Psoas muscle (tissue), 8 donors: ENCODE results near the gene NEK7. TPM values are rescaled to one million over a fixed set of nuclear protein-coding genes. Genes with fewer than 3 reads are reported as not detected.

Experiments
- ATAC-seq, 4 donors: fragments of 200-7000 bp; cut with Tn5 transposase; one replicate each; pipeline ENCODE4 v1.9.1; 2020; ENCODE audit warnings: moderate library complexity in 3 of 4, mild to moderate bottlenecking in 2 of 4
- DNase-seq, 2 donors: peaks; one replicate each; pipeline ENCODE4 v3.0.0-alpha.2; 2020
- H3K27ac ChIP-seq: fragments of 200-600 bp; one replicate; pipeline ENCODE4 v1.8.0; 2022
- H3K27me3 ChIP-seq, 3 donors: fragments of 200-600 bp in 1 of 3; one replicate each; pipeline versions ENCODE4 v1.6.1 to v1.8.0; 2013 to 2022; ENCODE audit warnings: low read length in 2 of 3, mild to moderate bottlenecking in 2 of 3, moderate library complexity in 1 of 3; ENCODE audit not compliant: insufficient read depth in 3 of 3
- H3K36me3 ChIP-seq, 2 donors: fragments of 200-600 bp in 1 of 2; one replicate each; pipeline versions ENCODE4 v1.6.1 to v1.8.0; 2013 to 2022; ENCODE audit warnings: low read depth in 1 of 2, mild to moderate bottlenecking in 1 of 2, moderate library complexity in 1 of 2; ENCODE audit not compliant: insufficient read depth in 1 of 2
- H3K4me1 ChIP-seq: fragments of 200-600 bp; one replicate; pipeline ENCODE4 v1.8.0; 2022
- H3K4me3 ChIP-seq: fragments of 200-600 bp; one replicate; pipeline ENCODE4 v1.8.0; 2022; ENCODE audit warnings: mild to moderate bottlenecking
- H3K9me3 ChIP-seq: fragments of 200-600 bp; one replicate; pipeline ENCODE4 v1.8.0; 2022
- CTCF ChIP-seq: fragments of 200-600 bp; IDR thresholded peaks from one replicate; pipeline ENCODE4 v1.8.0; 2022; ENCODE audit warnings: antibody characterized with exemption
- WGBS, 3 donors: extraction: QIAGEN DNeasy Blood & Tissue Kit; methylation state at CpG; one replicate each; pipeline versions ENCODE4 v1.1.6 to v1.1.7; 2013; 5-methylcytosine and 5-hydroxymethylcytosine counted together
- intact Hi-C, 2 donors: fragments of 100-400 bp; cut with DNase I; formaldehyde crosslinking; loops; one replicate each; pipeline versions ENCODE4 v1.11.0 to v1.14.2; 2022
- polyA plus RNA-seq, 3 donors: library from polyadenylated mRNA; stranded (reverse); fragments of 200-250 nt; gene quantifications; one replicate each; pipeline ENCODE4 v1.2.3, GENCODE V29; 2013
- total RNA-seq, 4 donors: library from RNA; stranded (reverse); fragmentation: NEBNext Ultra II Directional in 2 of 4; extraction: Animal tissue kit (Norgen Biotek cat#: 25700) in 2 of 4; gene quantifications; one replicate each; pipeline versions ENCODE4 v1.2.1 to v1.2.4, GENCODE V29; 2021 to 2023
- donor health status: healthy with polysubstance abuse.
- donor health status: DM: no; HTN: no; CAD: no; lungs with moderate emphysema.
- donor health status: Bipolar disorder and iron deficiency.
- donor health status: healthy.
- donor health status: DM: yes; HTN: yes; CAD: no.
- donor health status: DM: no; HTN: no; CAD: no.
- donor health status: DM: no; HTN: no; CAD: no.
- donor health status: DM: yes; HTN: yes; CAD: no.

NEK7 gene
- total and polyA plus RNA-seq, 7 donors, result 10.1 to 88.2 (median 61.3) TPM

- Histone ChIP-seq H3K27ac (no peak overlapping the region), H3K9me3 (no peaks in the 10 kb centered on the region), H3K36me3 (no peaks in the 10 kb centered on the region), H3K27me3 (no peaks in the 10 kb centered on the region), H3K4me3 (no peak overlapping the region), H3K4me1 (no peaks in the 10 kb centered on the region)
- no peak for ATAC-seq
- intact Hi-C loops, result no loop called here
- 84 to 92% (median 86%) methylated on average over 1 of the region's 1 CpG for WGBS, 3 donors
- no peak for DNase-seq
- TF ChIP-seq CTCF, result no peak
These were observed 21.4 kb upstream of the NEK7 start for GRCh38 chr1:198135366-198135765.

GRCh38 chr1:198141668-198142351 is 15.0 kb upstream of the NEK7 start:
- Histone ChIP-seq H3K4me1 (no peaks in the 10 kb centered on the region), H3K9me3 (no peaks in the 10 kb centered on the region), H3K4me3 (no peak overlapping the region), H3K36me3 (no peaks in the 10 kb centered on the region), H3K27me3 (no peaks in the 10 kb centered on the region), H3K27ac (no peak overlapping the region)
- no peak for TF ChIP-seq CTCF
- intact Hi-C loops, result no loop called here
- DNase-seq, result no peak
- WGBS, 3 donors, result 89 to 97% (median 97%) methylated on average over 2 of the region's 2 CpGs
- ATAC-seq, result no peak

- intact Hi-C loops, result no loop called here
- no peaks in the 10 kb centered on the region for H3K4me1 ChIP-seq
- H3K4me3 ChIP-seq, result no peak overlapping the region
- no peaks in the 10 kb centered on the region for H3K27me3 ChIP-seq
- no peak for TF ChIP-seq CTCF
- no peaks in the 10 kb centered on the region for H3K36me3 ChIP-seq
- DNase-seq (no peak), ATAC-seq (no peak)
- no peak overlapping the region for H3K27ac ChIP-seq
- 66 to 79% (median 74%) methylated on average over 3 of the region's 3 CpGs for WGBS, 3 donors
- H3K9me3 ChIP-seq, result no peaks in the 10 kb centered on the region
These were observed 13.0 kb upstream of the NEK7 start for GRCh38 chr1:198143797-198144196.

GRCh38 chr1:198147216-198147615 is 9.6 kb upstream of the NEK7 start:
- no peak for TF ChIP-seq CTCF
- DNase-seq, result no peak
- WGBS, 3 donors, result 96 to 99% (median 97%) methylated on average over 2 of the region's 2 CpGs
- Histone ChIP-seq H3K36me3 (no peaks in the 10 kb centered on the region), H3K4me1 (peaks cover 10% of the 10 kb centered on the region), H3K4me3 (no peak overlapping the region), H3K27ac (no peak overlapping the region), H3K9me3 (no peaks in the 10 kb centered on the region), H3K27me3 (no peaks in the 10 kb centered on the region)
- intact Hi-C loops, result no loop called here
- ATAC-seq, result no peak

GRCh38 chr1:198150369-198150768 is 6.4 kb upstream of the NEK7 start:
- DNase-seq (no peak), ATAC-seq (no peak)
- no peak overlapping the region for H3K27ac ChIP-seq
- H3K9me3 ChIP-seq, result no peaks in the 10 kb centered on the region
- intact Hi-C loops, result loop anchor here in 1 of 2 donors (10.0 kb wide), 2 partner anchors 66 to 246 kb away; partner anchors contain the start of gene C1orf53
- no peaks in the 10 kb centered on the region for H3K27me3 ChIP-seq
- peaks cover 39% of the 10 kb centered on the region for H3K4me1 ChIP-seq
- H3K4me3 ChIP-seq, result no peak overlapping the region
- 88 to 98% (median 97%) methylated on average over 1 of the region's 1 CpG for WGBS, 3 donors
- no peak for TF ChIP-seq CTCF
- H3K36me3 ChIP-seq, result no peaks in the 10 kb centered on the region
